Erythroblast (primary cell): ENCODE data around the gene PEF1.

Experiments
- DNase-seq, 2 experiments: peaks; one replicate each; lab custom pipeline; 2025; lab: John Stamatoyannopoulos, UW
- GATA1 ChIP-seq: IDR thresholded peaks from 2 replicates; pipeline ENCODE4 v1.6.1; 2011; ENCODE audit warnings: low read depth, mild to moderate bottlenecking, control low read depth, low read length, moderate library complexity
- POLR2A ChIP-seq: IDR thresholded peaks from 2 replicates; pipeline ENCODE4 v1.6.1; 2011; ENCODE audit warnings: mild to moderate bottlenecking, low read length

Gene PEF1

GRCh38 chr1:31642366-31642765 is 2.3 kb downstream of the PEF1 start:
- TF ChIP-seq GATA1 (no peak), POLR2A (no peak)
- no peak for DNase-seq

GRCh38 chr1:31640964-31641363 is 3.7 kb downstream of the PEF1 start:
- TF ChIP-seq POLR2A (no peak), GATA1 (no peak)

GRCh38 chr1:31640179-31640578 is 4.5 kb downstream of the PEF1 start:
- TF ChIP-seq POLR2A (no peak), GATA1 (no peak)
- no peak for DNase-seq

More at GRCh38 chr1:31640964-31641363, 3.7 kb downstream of the PEF1 start:
- DNase-seq, result no peak

GRCh38 chr1:31639543-31639942 is 5.1 kb downstream of the PEF1 start:
- peak; percentile 14 to 58 for DNase-seq
- TF ChIP-seq GATA1 (no peak), POLR2A (no peak)

GRCh38 chr1:31637915-31638673 is 6.6 kb downstream of the PEF1 start:
- TF ChIP-seq POLR2A, result no peak
- TF ChIP-seq GATA1, result no peak
- no peak for DNase-seq

GRCh38 chr1:31633117-31633516 is 11.6 kb downstream of the PEF1 start:
- peak; percentile 61 to 64 for DNase-seq
- TF ChIP-seq POLR2A, result no peak
- TF ChIP-seq GATA1, result no peak

- DNase-seq, result no peak
These were observed 12.0 kb downstream of the PEF1 start for GRCh38 chr1:31632649-31633048.

GRCh38 chr1:31628931-31629556 is 15.6 kb downstream of the PEF1 start:
- no peak for TF ChIP-seq GATA1
- TF ChIP-seq POLR2A, result no peak
- peak in 1 of 2 experiments; percentile 45 for DNase-seq

More at GRCh38 chr1:31632649-31633048, 12.0 kb downstream of the PEF1 start:
- TF ChIP-seq GATA1, result no peak
- TF ChIP-seq POLR2A, result no peak

GRCh38 chr1:31627930-31628559 is 16.6 kb downstream of the PEF1 start:
- DNase-seq, result no peak
- TF ChIP-seq POLR2A (no peak), GATA1 (no peak)

GRCh38 chr1:31627301-31627929 is 17.3 kb downstream of the PEF1 start:
- TF ChIP-seq POLR2A (no peak), GATA1 (no peak)
- DNase-seq, result no peak

- DNase-seq, result no peak
These were observed 18.2 kb downstream of the PEF1 start for GRCh38 chr1:31626223-31627207.

GRCh38 chr1:31625561-31626222 is 19.0 kb downstream of the PEF1 start:
- DNase-seq, result no peak

More at GRCh38 chr1:31626223-31627207, 18.2 kb downstream of the PEF1 start:
- no peak for TF ChIP-seq POLR2A

GRCh38 chr1:31624731-31625514 is 19.8 kb downstream of the PEF1 start:
- no peak for DNase-seq
- TF ChIP-seq GATA1 (no peak), POLR2A (no peak)

More at GRCh38 chr1:31625561-31626222, 19.0 kb downstream of the PEF1 start:
- no peak for TF ChIP-seq POLR2A
- no peak for TF ChIP-seq GATA1
